Nephron progenitor cell (in vitro differentiated cells): Measurements from ENCODE around the gene LITAF.

Experiments used
- DNase-seq: peaks from one replicate; pipeline ENCODE4 v3.0.0; 2021
- H3K27ac Mint-ChIP-seq: 2 replicates; pipeline ENCODE4 v1.8.0; 2021; ENCODE audit warnings: mild to moderate bottlenecking, moderate library complexity, mixed read lengths
- H3K27me3 Mint-ChIP-seq: 2 replicates; pipeline ENCODE4 v1.8.0; 2021; ENCODE audit warnings: mild to moderate bottlenecking, low read depth, mixed read lengths; ENCODE audit not compliant: poor library complexity
- H3K36me3 Mint-ChIP-seq: 2 replicates; pipeline ENCODE4 v1.8.0; 2021; ENCODE audit warnings: low read depth, mixed read lengths
- H3K4me1 Mint-ChIP-seq: 2 replicates; pipeline ENCODE4 v1.8.0; 2021; ENCODE audit warnings: mixed read lengths
- H3K4me3 Mint-ChIP-seq: 2 replicates; pipeline ENCODE4 v1.8.0; 2021; ENCODE audit warnings: mild to moderate bottlenecking, moderate library complexity, mixed read lengths
- H3K9me3 Mint-ChIP-seq: 2 replicates; pipeline ENCODE4 v1.8.0; 2021; ENCODE audit warnings: mild to moderate bottlenecking, moderate library complexity, mixed read lengths
- TF ChIP-seq, protein P1 (sequence below): fragments of 200-600 bp; sonication (generic); IDR thresholded peaks from 2 replicates; pipeline ENCODE4 v1.5.0; 2021; ENCODE audit warnings: antibody characterized with exemption

LITAF gene

DNA sequence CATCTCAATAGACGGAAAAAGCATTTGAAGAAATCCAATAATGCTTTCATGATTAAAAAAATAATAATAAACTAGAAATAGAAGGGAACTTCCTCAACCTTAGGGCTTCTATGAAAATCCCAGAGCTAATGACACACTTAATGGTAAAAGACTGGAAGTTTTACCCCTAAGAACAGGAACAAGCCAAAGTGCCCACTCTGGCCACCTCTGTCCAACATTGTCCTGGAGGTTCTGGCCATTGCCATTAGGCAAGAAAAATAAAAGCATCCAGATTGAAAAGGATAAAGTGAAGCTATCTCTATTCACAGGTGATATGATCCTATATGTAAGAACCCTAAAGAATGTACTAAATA is 2.5 kb upstream of the LITAF start:
- TF ChIP-seq, protein P1, sequence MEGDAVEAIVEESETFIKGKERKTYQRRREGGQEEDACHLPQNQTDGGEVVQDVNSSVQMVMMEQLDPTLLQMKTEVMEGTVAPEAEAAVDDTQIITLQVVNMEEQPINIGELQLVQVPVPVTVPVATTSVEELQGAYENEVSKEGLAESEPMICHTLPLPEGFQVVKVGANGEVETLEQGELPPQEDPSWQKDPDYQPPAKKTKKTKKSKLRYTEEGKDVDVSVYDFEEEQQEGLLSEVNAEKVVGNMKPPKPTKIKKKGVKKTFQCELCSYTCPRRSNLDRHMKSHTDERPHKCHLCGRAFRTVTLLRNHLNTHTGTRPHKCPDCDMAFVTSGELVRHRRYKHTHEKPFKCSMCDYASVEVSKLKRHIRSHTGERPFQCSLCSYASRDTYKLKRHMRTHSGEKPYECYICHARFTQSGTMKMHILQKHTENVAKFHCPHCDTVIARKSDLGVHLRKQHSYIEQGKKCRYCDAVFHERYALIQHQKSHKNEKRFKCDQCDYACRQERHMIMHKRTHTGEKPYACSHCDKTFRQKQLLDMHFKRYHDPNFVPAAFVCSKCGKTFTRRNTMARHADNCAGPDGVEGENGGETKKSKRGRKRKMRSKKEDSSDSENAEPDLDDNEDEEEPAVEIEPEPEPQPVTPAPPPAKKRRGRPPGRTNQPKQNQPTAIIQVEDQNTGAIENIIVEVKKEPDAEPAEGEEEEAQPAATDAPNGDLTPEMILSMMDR, result no peak
- no peak for DNase-seq
- Mint-ChIP-seq H3K9me3 (peaks cover 6% of the 10 kb centered on the region), H3K27ac (no peak overlapping the region), H3K36me3 (no peaks in the 10 kb centered on the region), H3K4me1 (peaks cover 26% of the 10 kb centered on the region), H3K27me3 (peaks cover 26% of the 10 kb centered on the region), H3K4me3 (no peak overlapping the region)

DNA sequence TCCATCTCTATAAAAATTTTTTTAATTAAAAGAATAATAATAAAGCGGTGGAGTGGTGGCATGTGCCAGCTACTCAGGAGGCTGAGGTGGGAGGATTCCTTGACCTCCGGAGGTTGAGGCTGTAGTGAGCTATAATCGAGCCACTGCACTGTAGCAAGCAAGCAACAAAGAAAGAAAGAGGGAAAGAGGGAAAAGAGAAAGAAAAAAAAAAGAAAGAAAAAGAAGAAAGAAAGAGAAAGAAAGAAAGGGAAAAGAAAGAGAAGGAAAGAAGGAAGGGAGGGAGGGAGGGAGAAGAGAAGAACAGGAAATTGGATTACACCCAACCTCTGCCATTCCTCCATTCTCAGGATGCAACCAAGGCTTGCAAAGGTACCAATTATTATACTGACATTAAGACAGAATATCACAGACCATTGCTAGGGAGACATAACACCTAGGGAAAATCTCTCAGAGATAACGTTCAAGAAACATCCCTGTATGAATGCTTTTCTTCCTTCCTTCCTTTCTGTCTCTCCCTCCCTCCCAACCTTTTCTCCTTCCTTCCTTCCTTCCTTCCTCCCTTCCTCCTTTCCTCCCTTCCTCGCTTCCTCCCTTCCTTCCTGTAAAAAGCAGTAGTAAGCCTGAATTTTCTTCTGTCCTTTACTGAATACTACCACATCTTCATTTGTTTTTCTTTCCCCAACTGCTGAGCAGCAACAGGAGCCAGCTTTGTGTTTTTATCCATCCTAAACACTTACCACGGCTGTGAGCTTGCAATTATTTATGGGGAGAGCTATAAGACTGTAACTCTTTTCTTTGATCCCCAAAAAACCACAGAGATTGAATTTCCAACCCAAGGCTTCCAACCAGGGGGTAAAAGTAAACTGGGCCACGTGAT is 1.8 kb upstream of the LITAF start:
- peaks cover 6% of the 10 kb centered on the region for H3K9me3 Mint-ChIP-seq

DNA sequence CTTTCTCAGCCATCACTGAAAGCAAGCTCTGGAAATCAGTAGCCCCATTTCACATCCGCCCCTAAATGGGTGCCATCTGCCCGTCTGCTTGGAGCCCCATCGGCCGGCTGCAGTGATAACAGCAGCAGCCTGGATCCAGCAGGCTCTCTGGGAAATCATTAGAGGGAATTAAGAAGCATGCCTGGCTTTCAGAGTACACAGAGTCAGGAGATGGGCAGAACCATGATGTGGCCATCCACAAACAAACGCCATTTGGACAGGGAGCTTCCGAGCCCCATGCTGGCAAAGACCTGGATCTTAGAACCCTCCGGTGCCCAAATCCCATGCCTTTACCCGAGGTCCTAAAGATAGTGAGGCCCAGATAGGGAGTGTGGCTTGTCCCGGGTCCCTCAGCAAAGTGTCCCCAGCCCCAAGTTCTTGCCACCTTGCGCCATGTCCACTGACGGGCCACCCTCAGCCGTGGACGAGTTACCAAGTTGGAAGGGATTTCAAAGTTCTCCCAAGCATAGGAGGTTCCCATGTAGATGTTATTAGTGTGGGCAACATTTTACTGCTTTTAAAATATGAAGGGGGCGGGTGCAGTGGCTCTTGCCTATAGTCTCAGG is 1.0 kb upstream of the LITAF start:
- peaks cover 6% of the 10 kb centered on the region for H3K9me3 Mint-ChIP-seq
- peak overlapping the region; percentile 84 for H3K4me3 Mint-ChIP-seq
- TF ChIP-seq, protein P1, result no peak
- H3K36me3 Mint-ChIP-seq, result no peaks in the 10 kb centered on the region
- peaks cover 30% of the 10 kb centered on the region for H3K27me3 Mint-ChIP-seq
- no peak for DNase-seq
- no peak overlapping the region for H3K27ac Mint-ChIP-seq
- peaks cover 40% of the 10 kb centered on the region for H3K4me1 Mint-ChIP-seq

More for the DNA sequence above, 1.8 kb upstream of the LITAF start:
- Mint-ChIP-seq H3K27ac (no peak overlapping the region), H3K4me1 (peaks cover 32% of the 10 kb centered on the region), H3K27me3 (peaks cover 30% of the 10 kb centered on the region), H3K36me3 (no peaks in the 10 kb centered on the region), H3K4me3 (peak overlapping the region; percentile 54)
- TF ChIP-seq, protein P1, result no peak
- DNase-seq, result no peak

DNA sequence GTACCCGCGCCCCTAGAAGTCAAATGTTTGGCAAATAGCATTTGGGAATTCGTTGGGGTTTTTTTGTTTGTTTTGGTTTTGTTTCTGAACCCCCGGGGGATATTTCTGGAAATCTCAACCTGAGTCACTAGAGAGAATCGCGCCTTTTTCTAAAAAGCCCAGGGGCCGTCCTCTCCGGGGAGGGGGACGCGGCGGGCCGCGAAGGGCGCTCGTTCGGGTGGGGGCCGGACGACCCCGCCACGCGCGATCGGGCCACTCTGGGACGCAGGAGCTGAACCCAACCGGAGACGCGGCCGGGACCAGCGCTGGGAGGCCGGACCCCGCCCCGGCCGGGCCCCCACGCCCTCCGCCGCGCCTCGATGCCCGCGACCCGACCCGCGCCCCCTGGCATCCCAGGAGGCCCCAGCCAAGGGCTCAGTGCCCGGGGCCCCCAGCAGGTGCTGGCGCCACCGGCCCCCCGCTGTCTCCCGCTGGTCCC is 302 bp downstream of the LITAF start:
- TF ChIP-seq, protein P1, result no peak
- peak overlapping the region; percentile 84 for H3K4me3 Mint-ChIP-seq

DNA sequence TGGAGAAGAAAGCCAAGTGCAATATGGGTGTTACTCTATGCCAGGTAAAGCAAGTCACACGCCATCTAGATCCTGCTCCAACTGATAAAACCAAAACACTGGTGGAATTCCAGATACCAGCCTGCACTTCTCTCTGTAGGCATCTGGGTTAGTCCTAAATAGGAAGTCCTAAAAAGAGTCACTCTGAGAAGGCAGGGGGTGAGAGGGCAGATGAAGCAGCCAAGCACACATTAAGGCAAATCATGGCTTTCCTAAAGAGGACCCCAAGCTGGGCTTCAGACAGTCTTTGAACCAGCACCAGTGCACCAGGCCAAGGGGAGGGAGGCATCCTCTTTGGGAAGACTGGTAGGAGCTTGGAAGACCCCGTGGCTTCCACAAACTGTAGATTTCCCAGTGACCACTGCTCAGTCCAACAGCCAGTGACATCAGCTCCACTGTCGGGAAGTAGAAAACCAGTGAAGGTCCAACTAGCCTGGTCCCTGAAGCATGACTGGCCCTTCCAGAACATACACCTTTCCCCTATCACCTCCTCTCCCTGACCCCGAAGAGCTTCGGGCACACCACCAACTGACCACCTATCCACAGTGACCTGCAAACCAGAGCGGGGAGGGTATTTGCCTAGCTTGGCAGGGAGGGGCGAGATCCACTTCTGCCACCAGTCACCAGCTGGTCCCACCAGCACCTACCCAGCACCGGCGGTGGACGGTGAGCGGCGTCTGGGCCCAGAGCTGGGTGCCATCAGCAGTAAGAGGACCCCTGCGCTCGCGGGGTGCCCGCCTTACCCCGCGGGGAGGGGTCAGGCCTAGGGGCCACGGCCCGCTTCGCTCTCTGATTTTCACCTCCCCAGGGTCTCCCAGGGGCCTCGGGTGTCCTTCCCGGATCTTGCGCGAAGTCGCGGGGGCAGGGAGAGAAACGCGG is 1.0 kb downstream of the LITAF start:
- peaks cover 59% of the 10 kb centered on the region for H3K4me1 Mint-ChIP-seq
- H3K4me3 Mint-ChIP-seq, result peak overlapping the region; percentile 84
- H3K36me3 Mint-ChIP-seq, result peaks cover 5% of the 10 kb centered on the region
- H3K9me3 Mint-ChIP-seq, result peaks cover 6% of the 10 kb centered on the region
- no peak overlapping the region for H3K27ac Mint-ChIP-seq
- H3K27me3 Mint-ChIP-seq, result peaks cover 25% of the 10 kb centered on the region
- TF ChIP-seq, protein P1, result no peak
- no peak for DNase-seq

More for the DNA sequence above, 302 bp downstream of the LITAF start:
- peaks cover 6% of the 10 kb centered on the region for H3K9me3 Mint-ChIP-seq
- H3K36me3 Mint-ChIP-seq, result no peaks in the 10 kb centered on the region
- no peak for DNase-seq
- no peak overlapping the region for H3K27ac Mint-ChIP-seq
- peaks cover 54% of the 10 kb centered on the region for H3K4me1 Mint-ChIP-seq
- H3K27me3 Mint-ChIP-seq, result peaks cover 30% of the 10 kb centered on the region
